Fibroblast of pulmonary artery (primary cell): ENCODE measurements around the gene UACA.

Source experiments
- DNase-seq: peaks from one replicate; pipeline ENCODE4 v3.0.0-alpha.2; 2010; ENCODE audit warnings: low read depth
- H3K4me3 ChIP-seq: replicated peaks from 2 replicates; pipeline ENCODE4 v1.5.1; 2011; ENCODE audit warnings: low read depth, mild to moderate bottlenecking, control low read depth, low read length, moderate library complexity
- TF ChIP-seq, protein P1 (sequence below): IDR thresholded peaks from 2 replicates; pipeline ENCODE4 v1.5.1; 2011; ENCODE audit warnings: mild to moderate bottlenecking, control low read depth, low read length, inconsistent platforms; ENCODE audit errors: missing control alignments

UACA gene

DNA sequence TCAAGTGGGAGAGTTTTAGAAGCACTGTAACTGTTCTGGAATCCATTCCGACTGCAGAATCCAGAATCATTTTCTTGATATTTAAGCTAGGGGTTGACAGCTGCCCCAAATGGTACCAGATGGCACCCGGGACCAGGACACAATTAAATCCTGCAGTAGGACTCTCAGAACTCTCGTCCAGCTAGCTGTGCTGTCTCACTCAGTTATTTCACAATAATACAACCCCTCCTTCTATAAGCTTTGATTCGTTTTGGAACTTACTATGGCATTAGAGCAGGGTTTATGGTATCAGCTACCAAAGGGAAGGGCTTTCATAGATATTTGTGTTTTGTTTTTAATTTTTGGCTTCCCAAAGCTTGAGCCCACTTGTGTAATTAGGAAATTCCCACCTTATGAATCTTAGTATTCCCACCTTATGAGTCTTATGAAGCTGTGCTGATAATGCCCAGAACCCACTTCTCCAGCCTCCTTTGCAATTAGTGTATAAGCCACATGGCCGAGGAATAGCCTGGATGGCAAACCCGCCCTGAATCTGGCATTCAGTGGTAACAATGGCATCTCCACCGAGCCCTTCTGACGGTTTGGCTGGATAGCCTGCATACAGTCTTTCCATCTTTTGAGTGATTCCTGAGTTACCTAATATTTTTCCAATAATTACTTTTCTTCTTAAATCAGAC is 120.1 kb downstream of the UACA start:
- TF ChIP-seq, protein P1, sequence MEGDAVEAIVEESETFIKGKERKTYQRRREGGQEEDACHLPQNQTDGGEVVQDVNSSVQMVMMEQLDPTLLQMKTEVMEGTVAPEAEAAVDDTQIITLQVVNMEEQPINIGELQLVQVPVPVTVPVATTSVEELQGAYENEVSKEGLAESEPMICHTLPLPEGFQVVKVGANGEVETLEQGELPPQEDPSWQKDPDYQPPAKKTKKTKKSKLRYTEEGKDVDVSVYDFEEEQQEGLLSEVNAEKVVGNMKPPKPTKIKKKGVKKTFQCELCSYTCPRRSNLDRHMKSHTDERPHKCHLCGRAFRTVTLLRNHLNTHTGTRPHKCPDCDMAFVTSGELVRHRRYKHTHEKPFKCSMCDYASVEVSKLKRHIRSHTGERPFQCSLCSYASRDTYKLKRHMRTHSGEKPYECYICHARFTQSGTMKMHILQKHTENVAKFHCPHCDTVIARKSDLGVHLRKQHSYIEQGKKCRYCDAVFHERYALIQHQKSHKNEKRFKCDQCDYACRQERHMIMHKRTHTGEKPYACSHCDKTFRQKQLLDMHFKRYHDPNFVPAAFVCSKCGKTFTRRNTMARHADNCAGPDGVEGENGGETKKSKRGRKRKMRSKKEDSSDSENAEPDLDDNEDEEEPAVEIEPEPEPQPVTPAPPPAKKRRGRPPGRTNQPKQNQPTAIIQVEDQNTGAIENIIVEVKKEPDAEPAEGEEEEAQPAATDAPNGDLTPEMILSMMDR: no peak
- no peak for DNase-seq
- no peak overlapping the region for H3K4me3 ChIP-seq

DNA sequence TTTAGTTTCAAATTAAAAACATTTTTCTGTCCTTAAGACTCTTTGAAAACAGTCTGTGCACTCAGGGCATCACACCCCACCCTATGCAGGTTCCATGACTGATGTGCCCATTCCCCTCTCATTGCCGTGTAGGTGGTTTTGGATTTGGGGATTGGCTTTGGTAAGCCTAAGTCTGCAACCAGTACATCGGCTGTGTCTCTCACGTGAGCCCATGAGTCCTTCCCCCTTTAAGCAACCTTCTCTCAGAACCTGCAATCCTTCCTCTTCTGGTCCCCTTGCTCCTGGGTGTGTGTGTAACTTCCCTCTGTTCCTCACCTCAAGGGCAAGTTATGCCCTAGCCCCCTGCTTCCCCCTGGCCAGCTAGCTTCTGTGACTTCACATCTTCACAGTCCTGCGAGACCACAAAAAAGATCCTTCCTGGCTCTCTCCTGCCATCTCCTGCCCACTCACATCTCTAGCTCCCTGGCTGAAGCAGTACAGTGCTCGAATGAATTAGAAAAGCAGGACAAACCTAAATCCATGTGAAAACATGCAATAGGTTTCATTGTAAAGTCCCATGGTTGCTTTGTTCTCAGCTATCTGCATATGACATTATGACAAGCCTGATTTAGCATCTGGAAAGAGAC is 126.7 kb downstream of the UACA start:
- no peak overlapping the region for H3K4me3 ChIP-seq
- peak; percentile 33 for DNase-seq
- TF ChIP-seq, protein P1: peak; percentile 43

DNA sequence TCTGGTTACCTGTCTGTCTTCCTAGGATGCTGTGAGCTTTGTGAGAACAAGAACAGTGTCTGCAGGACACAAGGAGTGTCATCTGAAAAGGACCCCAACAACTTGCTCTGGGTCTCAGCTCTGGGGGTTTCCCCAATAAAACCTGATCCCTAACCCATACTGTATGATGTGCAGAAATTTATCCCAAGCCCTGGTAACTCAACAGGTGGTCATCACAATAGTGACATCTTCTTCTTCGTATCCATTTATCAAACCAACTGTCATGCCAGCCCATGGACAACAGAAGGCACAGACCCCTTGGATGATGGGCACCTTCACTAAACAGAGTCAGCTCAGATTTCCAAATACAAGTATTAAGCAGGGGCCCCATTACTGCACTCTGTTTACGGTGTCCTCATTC is 127.5 kb downstream of the UACA start:
- no peak overlapping the region for H3K4me3 ChIP-seq
- no peak for DNase-seq
- TF ChIP-seq, protein P1: no peak

DNA sequence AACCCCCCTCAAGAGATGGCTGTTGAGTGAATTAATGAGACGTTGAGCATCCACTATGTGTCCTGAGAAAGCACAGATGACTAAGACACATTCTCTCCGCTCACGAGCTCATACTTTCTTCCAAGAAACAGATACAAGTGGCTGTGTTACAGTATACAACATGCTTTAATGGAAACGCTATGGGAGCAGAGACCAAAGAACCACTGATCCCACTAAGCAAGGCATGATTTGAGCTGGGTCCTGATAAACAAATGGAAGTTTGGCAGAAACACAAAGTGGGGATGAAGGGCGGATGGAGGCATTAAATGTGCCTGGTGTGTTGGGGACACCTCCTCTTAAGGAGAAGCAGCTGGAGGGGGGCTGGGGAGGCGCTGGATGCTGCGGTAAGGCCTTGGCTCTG is 129.4 kb downstream of the UACA start:
- H3K4me3 ChIP-seq: no peak overlapping the region
- DNase-seq: no peak
- TF ChIP-seq, protein P1: no peak

DNA sequence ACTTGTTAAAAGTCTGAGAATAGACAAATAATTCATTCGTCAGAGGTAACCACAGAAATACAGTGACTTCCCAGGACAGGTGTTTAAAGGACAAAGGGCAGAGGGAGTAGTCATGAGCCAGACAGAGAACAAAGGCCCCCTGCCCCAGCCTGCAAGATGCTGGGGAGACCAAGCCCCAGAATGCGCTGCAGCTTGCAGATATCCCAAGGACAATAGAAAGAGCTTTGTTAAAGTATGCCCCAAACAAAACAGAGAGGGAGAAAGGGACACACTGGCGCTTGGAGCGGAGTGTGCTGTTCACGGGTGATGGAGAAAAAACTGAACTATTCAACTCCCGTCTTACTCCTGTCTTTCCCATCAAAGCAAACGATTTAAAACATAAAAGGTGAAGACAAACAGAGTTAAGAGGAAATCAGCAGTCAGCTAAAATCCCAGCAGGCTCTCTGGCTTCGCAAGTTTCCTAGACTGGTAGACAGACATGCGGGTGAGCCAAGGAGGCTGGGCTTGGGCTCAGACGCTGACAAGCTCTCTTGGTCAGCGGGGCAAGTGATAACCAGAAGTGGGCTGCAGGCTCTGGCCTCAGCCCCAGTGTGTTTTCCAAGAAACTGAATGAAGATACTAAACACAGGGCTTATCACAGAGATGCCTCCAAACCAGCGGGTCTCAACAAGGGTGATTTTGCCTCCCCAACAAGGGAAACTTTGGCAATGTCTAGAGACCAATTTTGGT is 130.1 kb downstream of the UACA start:
- peak; percentile 38 for DNase-seq
- TF ChIP-seq, protein P1: no peak
- no peak overlapping the region for H3K4me3 ChIP-seq

DNA sequence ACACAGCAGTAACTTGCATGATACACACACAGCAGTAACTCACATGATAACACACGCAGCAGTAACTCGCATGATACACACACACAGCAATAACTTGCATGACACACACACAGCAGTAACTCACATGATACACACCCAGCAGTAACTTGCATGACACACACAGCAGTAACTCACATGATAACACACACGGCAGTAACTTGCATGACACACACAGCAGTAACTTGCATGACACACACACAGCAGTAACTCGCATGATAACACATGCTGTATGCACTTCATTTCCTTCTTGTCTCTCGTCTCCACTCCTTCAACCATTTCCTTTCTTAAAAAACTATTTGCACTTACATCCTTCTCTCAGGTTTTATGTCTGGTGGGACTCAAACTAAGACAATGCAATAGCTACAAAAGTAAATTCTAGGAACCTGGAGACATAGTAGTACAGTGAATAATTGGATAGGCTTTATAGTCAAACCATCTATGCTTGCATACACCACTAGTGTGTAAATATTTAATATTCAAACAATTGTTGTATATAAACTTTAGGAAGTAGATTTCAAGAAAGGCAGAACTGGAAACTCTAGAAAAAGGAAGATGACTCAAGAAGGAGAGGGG is 130.8 kb downstream of the UACA start:
- TF ChIP-seq, protein P1: no peak
- no peak overlapping the region for H3K4me3 ChIP-seq
- peak; percentile 26 for DNase-seq
